Tibial nerve (tissue), 3 donors: Measurements from ENCODE around the gene MPZL1.

ENCODE experiments used
- CTCF ChIP-seq, 5 experiments: fragments of 200-600 bp in 3 of 5; fragments of 450-650 bp in 2 of 5; sonication (generic) in 3 of 5; IDR thresholded peaks; one replicate each; pipeline ENCODE4 v1.5.1; 2016 to 2019; ENCODE audit warnings: antibody characterized with exemption in 5 of 5, mild to moderate bottlenecking in 3 of 5, moderate library complexity in 2 of 5
- POLR2A ChIP-seq, 2 donors: fragments of 450-650 bp; IDR thresholded peaks; one replicate each; pipeline ENCODE4 v1.6.1; 2017; ENCODE audit warnings: antibody characterized with exemption in 2 of 2, mild to moderate bottlenecking in 2 of 2, moderate library complexity in 2 of 2

GRCh38 chr1:167679714-167680113, 42.1 kb upstream of the MPZL1 start:
- TF ChIP-seq POLR2A (IDR thresholded peaks at IDR 0.05) (no peak), CTCF (IDR thresholded peaks at IDR 0.05) (no peak)
